ENCODE data around the gene KRTAP23-1. TPM values are rescaled to one million over a fixed set of nuclear protein-coding genes. Genes with fewer than 3 reads are reported as not detected.

The KRTAP23-1 gene
- total and polyA plus RNA-seq, 2 donors (not counting 3 experiments of a cell fraction or from before 2014, with no cell fraction given), result not detected

GRCh38 chr21:30391492-30392025 lies 43.2 kb upstream of the KRTAP23-1 start:
- no peaks in the 10 kb centered on the region for H4K20me1 ChIP-seq (replicated peaks; ENCODE audit: control insufficient read depth, extremely low read depth, insufficient read depth, low read length)
- dilution Hi-C loops (cut with MboI; ENCODE audit: extremely low pct_ligation_motif_present, low sequenced_read_pairs) (no loop called here), intact Hi-C loops (cut with micrococcal nuclease) (no loop called here)
- H3K36me3 ChIP-seq (ENCODE audit: control insufficient read depth in 2 of 2, extremely low read depth in 1 of 2, insufficient read depth in 2 of 2, low read length in 2 of 2), result no peaks in the 10 kb centered on the region
- H2AFZ ChIP-seq (ENCODE audit: low read depth, low read length), result no peak overlapping the region
- POLR2A ChIA-PET, result no interaction called here
- H3K27ac ChIP-seq (ENCODE audit: insufficient read depth, low read depth, low read length), result no peak overlapping the region
- FAIRE-seq (no peak), DNase-seq (ENCODE audit: low read depth, low spot score) (no peak)
- H3K9me1 ChIP-seq (replicated peaks; ENCODE audit: control insufficient read depth, extremely low read depth, insufficient read depth, low read length), result no peaks in the 10 kb centered on the region
- no peaks in the 10 kb centered on the region for H3K79me2 ChIP-seq (ENCODE audit: control insufficient read depth, insufficient read depth, low read length)
- no peaks in the 10 kb centered on the region for H3K27me3 ChIP-seq (ENCODE audit: control insufficient read depth in 2 of 2, insufficient read depth in 2 of 2, low read length in 2 of 2)
- no peaks in the 10 kb centered on the region for H3K4me1 ChIP-seq (ENCODE audit: control insufficient read depth, extremely low read depth, insufficient read depth, low read length)
- CTCF ChIA-PET, result no interaction called here
- BruUV-seq (replicated peaks), result no TSS peak
- H3K9me3 ChIP-seq (replicated peaks; ENCODE audit: control insufficient read depth, insufficient read depth, low read length), result peaks cover 6% of the 10 kb centered on the region
- H3K4me3 ChIP-seq (replicated peaks in 1 of 3; ENCODE audit: insufficient read depth in 1 of 3, low read depth in 1 of 3, low read length in 3 of 3), result no peak overlapping the region
- H3K9ac ChIP-seq (replicated peaks; ENCODE audit: extremely low read depth, insufficient read depth, low read length), result no peak overlapping the region
- TF ChIP-seq FOS (IDR thresholded peaks at IDR 0.05; ENCODE audit: borderline replicate concordance, insufficient read depth, low read length) (no peak), EZH2 (IDR thresholded peaks at IDR 0.05; ENCODE audit: borderline replicate concordance, low read depth, low read length, severe bottlenecking) (no peak), POLR2AphosphoS5 (IDR thresholded peaks at IDR 0.05; ENCODE audit: insufficient read depth, low read depth, low read length) (no peak), JUN (IDR thresholded peaks at IDR 0.05; ENCODE audit: borderline replicate concordance, insufficient read depth, insufficient read length, low read depth) (no peak), MAX (IDR thresholded peaks at IDR 0.05; ENCODE audit: insufficient read depth, insufficient read length) (no peak), CTCF (IDR thresholded peaks at IDR 0.05; ENCODE audit: extremely low read depth in 1 of 2, insufficient read depth in 1 of 2, low read depth in 1 of 2, low read length in 2 of 2) (no peak), MYC (IDR thresholded peaks at IDR 0.05; ENCODE audit: low read depth, low read length) (no peak), GATA2 (IDR thresholded peaks at IDR 0.05; ENCODE audit: insufficient read depth, insufficient read length, low read depth, low read length) (no peak), POLR2A (IDR thresholded peaks at IDR 0.05; ENCODE audit: low read depth, low read length) (no peak)
- H3K4me2 ChIP-seq (ENCODE audit: insufficient read depth, low read length), result no peak overlapping the region
